Left lung (tissue), 10 donors: Measurements from ENCODE around the gene SDHB. TPM values are rescaled to one million over a fixed set of nuclear protein-coding genes. Genes with fewer than 3 reads are reported as not detected.
A peak's percentile ranks its signal among the peaks of the same experiment; 100 is the strongest.

Source experiments
- ATAC-seq: fragments of 200-7000 bp; cut with Tn5 transposase; one replicate; pipeline ENCODE4 v1.9.1; 2020; ENCODE audit warnings: moderate library complexity
- DNase-seq, 4 donors: peaks; one replicate each; pipeline ENCODE4 v3.0.0-alpha.2; 2013 to 2020
- H3K27ac ChIP-seq, 2 donors: fragments of 200-600 bp; sonication (generic) in 1 of 2; one replicate each; pipeline versions ENCODE4 v1.5.0 to v1.8.0; 2020 to 2021
- H3K27me3 ChIP-seq, 2 donors: fragments of 200-600 bp; sonication (generic) in 1 of 2; one replicate each; pipeline versions ENCODE4 v1.5.0 to v1.8.0; 2020 to 2021
- H3K36me3 ChIP-seq, 2 donors: fragments of 200-600 bp; sonication (generic) in 1 of 2; one replicate each; pipeline versions ENCODE4 v1.5.0 to v1.8.0; 2020 to 2021
- H3K4me1 ChIP-seq, 2 donors: fragments of 200-600 bp; one replicate each; pipeline ENCODE4 v1.8.0; 2021
- H3K4me3 ChIP-seq, 2 donors: fragments of 200-600 bp; sonication (generic) in 1 of 2; one replicate each; pipeline versions ENCODE4 v1.5.0 to v1.8.0; 2020 to 2021; ENCODE audit warnings: mild to moderate bottlenecking in 1 of 2
- H3K9me3 ChIP-seq, 2 donors: fragments of 200-600 bp; sonication (generic) in 1 of 2; one replicate each; pipeline versions ENCODE4 v1.5.0 to v1.8.0; 2020 to 2021
- intact Hi-C, 2 donors: fragments of 100-400 bp; cut with DNase I; formaldehyde crosslinking; loops; one replicate each; pipeline versions ENCODE4 v1.11.2 to v1.14.2; 2022
- polyA plus RNA-seq, 6 donors: library from polyadenylated mRNA; unstranded; fragments of 120-200 nt; gene quantifications; one replicate each; pipeline ENCODE4 v1.2.1, GENCODE V29; 2013; ENCODE audit not compliant: insufficient read length in 6 of 6
- total RNA-seq, 2 donors: library from RNA; stranded (reverse); fragmentation: NEBNext Ultra II Directional; extraction: Animal tissue kit (Norgen Biotek cat#: 25700); gene quantifications; one replicate each; pipeline ENCODE4 v1.2.1, GENCODE V29; 2021
- TF ChIP-seq, protein P1 (sequence below), 2 donors: fragments of 200-600 bp; sonication (generic) in 1 of 2; IDR thresholded peaks; one replicate each; pipeline versions ENCODE4 v1.5.0 to v1.8.0; 2021; ENCODE audit warnings: antibody characterized with exemption in 2 of 2
- donor health status: DM: no; HTN: yes; CAD: no.
- donor health status: DM: no; HTN: no; CAD: no.

SDHB gene
- total and polyA plus RNA-seq, 8 donors: 86.8 to 110 (median 98.1) TPM

DNA sequence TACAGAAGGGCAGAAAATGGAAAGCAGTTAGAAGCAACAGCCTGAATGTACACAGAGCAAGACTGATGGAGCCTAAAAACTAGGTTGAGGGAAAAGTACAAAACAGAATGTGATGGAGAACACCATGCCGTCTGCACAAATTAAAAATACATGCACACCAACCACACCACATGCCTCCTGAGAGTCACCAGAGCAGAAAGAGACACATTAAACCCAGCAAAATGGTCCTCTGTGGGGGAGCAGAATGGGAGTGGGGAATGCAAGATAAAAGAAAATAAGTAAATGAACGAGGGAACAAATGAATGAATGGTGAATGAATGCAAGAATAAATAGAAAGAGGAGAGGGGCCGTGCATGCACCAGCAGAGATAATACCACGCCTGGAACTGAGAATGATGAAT, 41.3 kb upstream of the SDHB start:
- intact Hi-C loops: no loop called here
- peaks cover 0 to 34% of the 10 kb centered on the region in 2 donors for H3K36me3 ChIP-seq
- H3K27ac ChIP-seq: no peak overlapping the region
- TF ChIP-seq, protein P1, sequence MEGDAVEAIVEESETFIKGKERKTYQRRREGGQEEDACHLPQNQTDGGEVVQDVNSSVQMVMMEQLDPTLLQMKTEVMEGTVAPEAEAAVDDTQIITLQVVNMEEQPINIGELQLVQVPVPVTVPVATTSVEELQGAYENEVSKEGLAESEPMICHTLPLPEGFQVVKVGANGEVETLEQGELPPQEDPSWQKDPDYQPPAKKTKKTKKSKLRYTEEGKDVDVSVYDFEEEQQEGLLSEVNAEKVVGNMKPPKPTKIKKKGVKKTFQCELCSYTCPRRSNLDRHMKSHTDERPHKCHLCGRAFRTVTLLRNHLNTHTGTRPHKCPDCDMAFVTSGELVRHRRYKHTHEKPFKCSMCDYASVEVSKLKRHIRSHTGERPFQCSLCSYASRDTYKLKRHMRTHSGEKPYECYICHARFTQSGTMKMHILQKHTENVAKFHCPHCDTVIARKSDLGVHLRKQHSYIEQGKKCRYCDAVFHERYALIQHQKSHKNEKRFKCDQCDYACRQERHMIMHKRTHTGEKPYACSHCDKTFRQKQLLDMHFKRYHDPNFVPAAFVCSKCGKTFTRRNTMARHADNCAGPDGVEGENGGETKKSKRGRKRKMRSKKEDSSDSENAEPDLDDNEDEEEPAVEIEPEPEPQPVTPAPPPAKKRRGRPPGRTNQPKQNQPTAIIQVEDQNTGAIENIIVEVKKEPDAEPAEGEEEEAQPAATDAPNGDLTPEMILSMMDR (IDR thresholded peaks at IDR 0.05): no peak
- DNase-seq (no peak), ATAC-seq (no peak)
- peaks cover 0 to 36% of the 10 kb centered on the region in 2 donors for H3K4me1 ChIP-seq
- no peaks in the 10 kb centered on the region for H3K27me3 ChIP-seq
- H3K9me3 ChIP-seq: no peaks in the 10 kb centered on the region
- H3K4me3 ChIP-seq: no peak overlapping the region

DNA sequence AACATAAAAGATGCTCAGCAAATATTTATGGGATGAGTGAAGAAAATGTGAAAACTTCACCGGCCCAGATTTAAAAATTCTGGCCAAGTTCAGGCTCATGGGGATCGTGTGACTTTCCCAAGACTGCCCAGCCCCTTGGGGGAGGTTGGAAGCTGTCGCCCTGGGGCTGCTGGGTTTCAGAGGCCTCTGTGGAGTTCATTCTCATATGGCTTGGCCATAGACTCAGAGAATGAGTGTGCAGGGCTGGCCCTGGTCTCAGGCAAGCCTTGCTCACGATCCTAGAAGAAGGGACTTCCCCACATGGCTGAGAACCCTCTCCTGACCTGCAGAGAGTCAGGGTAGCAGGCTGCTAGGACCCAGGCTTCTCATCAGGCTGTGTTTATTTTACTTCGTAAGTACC, 40.8 kb upstream of the SDHB start:
- peaks cover 0 to 32% of the 10 kb centered on the region in 2 donors for H3K4me1 ChIP-seq
- no peak overlapping the region for H3K27ac ChIP-seq
- no peaks in the 10 kb centered on the region for H3K9me3 ChIP-seq
- DNase-seq: no peak
- peak; percentile 66 for ATAC-seq
- H3K27me3 ChIP-seq: no peaks in the 10 kb centered on the region
- TF ChIP-seq, protein P1 (IDR thresholded peaks at IDR 0.05): no peak
- H3K4me3 ChIP-seq: no peak overlapping the region
- H3K36me3 ChIP-seq: peaks cover 0 to 34% of the 10 kb centered on the region in 2 donors
- intact Hi-C loops: no loop called here

DNA sequence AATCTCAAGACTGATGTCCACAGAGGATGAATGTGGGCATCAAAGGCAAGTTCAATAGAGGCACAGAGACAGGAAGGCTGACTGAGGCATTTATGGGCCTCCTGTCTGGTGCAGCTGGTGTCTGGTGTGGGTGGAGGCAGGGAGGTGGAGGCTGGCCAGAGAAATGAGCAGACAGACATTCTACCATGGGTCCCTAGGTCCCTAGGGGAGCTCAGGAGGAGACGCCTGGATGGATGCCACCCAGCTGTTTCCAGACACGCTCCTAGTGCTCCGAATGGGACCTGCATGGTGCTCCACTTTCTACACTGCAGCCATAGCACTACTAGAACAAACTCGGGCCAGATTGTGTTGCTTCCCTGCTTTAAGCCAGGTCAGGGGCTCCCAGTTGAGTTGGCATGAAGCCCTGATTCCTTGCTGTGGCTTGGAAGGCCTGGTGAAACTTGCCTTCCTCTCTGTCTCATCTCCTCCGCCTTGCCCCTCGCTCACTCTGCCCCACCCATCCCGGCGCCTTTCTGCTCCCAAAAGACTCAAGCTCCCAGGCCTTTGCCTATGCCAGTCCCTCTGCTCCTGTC, 40.1 kb upstream of the SDHB start:
- no peaks in the 10 kb centered on the region for H3K9me3 ChIP-seq
- intact Hi-C loops: no loop called here
- H3K27me3 ChIP-seq: no peaks in the 10 kb centered on the region

DNA sequence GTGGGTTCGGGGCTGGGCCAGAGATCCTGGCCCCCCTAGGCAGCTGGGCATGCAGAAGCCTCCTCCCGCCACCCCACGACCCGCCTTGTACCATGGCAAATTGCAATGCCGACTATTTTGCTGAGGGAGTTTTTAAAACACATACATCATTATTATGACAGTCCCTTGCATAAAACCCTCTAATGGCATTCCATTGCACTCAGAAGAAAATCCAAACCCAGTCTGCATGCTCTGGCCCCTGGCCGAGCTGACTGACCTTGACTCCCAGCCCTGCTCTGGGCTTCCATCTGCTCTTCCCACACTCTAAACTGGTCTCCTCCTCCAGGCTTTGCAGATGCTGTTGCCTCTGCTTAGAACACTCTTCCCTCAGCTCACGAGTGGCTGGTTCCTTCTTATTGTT, 37.4 kb upstream of the SDHB start:
- ATAC-seq (no peak), DNase-seq (no peak)
- TF ChIP-seq, protein P1 (IDR thresholded peaks at IDR 0.05): no peak
- H3K27me3 ChIP-seq: no peaks in the 10 kb centered on the region
- intact Hi-C loops: no loop called here
- no peaks in the 10 kb centered on the region for H3K4me1 ChIP-seq
- no peaks in the 10 kb centered on the region for H3K9me3 ChIP-seq
- peaks cover 0 to 42% of the 10 kb centered on the region in 2 donors for H3K36me3 ChIP-seq
- H3K4me3 ChIP-seq: no peak overlapping the region
- H3K27ac ChIP-seq: no peak overlapping the region

More for the DNA sequence above, 40.1 kb upstream of the SDHB start:
- no peak for ATAC-seq
- no peak for DNase-seq
- H3K36me3 ChIP-seq: peaks cover 0 to 34% of the 10 kb centered on the region in 2 donors
- H3K4me3 ChIP-seq: no peak overlapping the region
- H3K27ac ChIP-seq: no peak overlapping the region
- H3K4me1 ChIP-seq: peaks cover 0 to 26% of the 10 kb centered on the region in 2 donors
- TF ChIP-seq, protein P1 (IDR thresholded peaks at IDR 0.05): no peak

DNA sequence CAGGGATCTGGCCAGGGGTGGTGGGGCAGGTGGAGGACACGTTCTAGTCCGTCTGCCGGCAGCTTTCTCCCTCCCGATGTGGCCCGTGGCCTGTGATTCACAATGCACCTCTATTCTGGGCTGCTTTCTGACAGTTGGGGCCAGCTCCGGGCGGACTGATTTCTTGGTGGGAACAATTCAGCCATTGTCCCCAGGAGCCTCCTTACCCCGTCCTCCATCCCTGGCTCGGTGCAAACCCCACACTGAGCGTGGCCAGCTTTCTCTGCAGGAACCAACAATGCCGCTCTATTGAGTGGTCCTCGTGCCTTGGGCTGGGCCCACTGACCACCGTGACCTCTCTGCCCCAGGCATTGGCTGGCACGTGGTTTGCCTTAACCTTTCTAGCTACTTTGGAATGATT, 35.7 kb upstream of the SDHB start:
- no peak for DNase-seq
- Histone ChIP-seq H3K4me3 (no peak overlapping the region), H3K27ac (no peak overlapping the region)

More for the DNA sequence above, 35.7 kb upstream of the SDHB start:
- H3K4me1 ChIP-seq: no peaks in the 10 kb centered on the region
- ATAC-seq: no peak
- intact Hi-C loops: no loop called here
- TF ChIP-seq, protein P1 (IDR thresholded peaks at IDR 0.05): no peak
- H3K9me3 ChIP-seq: no peaks in the 10 kb centered on the region
- peaks cover 0 to 37% of the 10 kb centered on the region in 2 donors for H3K36me3 ChIP-seq
- H3K27me3 ChIP-seq: no peaks in the 10 kb centered on the region
